ENCODE data around the gene IRGC.
A peak's percentile ranks its signal among the peaks of the same experiment; 100 is the strongest.

IRGC gene

DNA sequence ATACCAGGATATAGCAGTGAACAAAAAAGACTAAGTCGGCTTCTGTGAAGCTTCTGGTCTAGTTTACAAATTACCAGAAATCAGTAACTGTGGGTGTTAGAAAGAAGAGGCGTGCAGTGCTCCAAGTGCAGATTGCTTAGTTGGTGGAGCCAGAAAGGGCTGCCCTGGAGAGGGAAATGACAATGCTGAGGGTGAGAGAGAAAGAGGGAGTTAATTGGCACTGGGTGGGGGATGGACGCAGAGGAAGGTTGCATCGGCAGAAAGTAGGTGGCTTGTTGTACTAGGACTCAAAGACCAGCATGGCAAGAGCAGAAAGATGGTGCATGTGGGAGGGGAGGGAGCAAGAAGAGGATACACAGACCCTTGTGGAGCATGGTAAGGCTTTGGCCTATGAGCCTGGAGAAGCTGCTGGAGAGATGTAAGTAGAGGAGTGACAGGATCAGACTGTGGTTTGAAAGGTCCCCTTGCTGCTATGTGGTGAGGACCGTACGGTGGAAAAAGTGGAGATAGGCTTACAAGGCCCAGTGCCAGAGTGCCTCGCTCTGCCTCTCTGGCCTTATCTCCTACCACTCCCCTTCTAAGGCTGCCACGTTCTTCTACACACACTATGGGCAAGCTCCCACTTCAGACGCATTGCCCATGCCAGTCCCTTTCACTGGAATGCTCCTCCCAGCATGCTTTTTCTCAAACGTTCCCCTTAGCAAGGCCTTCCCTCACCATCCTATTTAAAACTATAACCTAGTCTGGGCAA is 25.4 kb downstream of the IRGC start:
- no peak overlapping the region for H3K4me3 ChIP-seq
- H3K9me3 ChIP-seq, result no peaks in the 10 kb centered on the region
- no peak for DNase-seq (ENCODE audit: low spot score in 2 of 2)
- no peaks in the 10 kb centered on the region for H3K27me3 ChIP-seq (ENCODE audit: low read depth)
- in situ Hi-C loops (cut with MboI; ENCODE audit: low sequenced_read_pairs), result no loop called here
- peaks cover 88% of the 10 kb centered on the region for H3K36me3 ChIP-seq (replicated peaks)
- no peaks in the 10 kb centered on the region for H3K4me1 ChIP-seq

GRCh38 chr19:43743059-43743458 is 27.2 kb downstream of the IRGC start:
- Histone ChIP-seq H3K36me3 (replicated peaks) (peaks cover 78% of the 10 kb centered on the region), H3K9me3 (no peaks in the 10 kb centered on the region), H3K4me1 (no peaks in the 10 kb centered on the region), H3K27me3 (ENCODE audit: low read depth) (no peaks in the 10 kb centered on the region), H3K4me3 (no peak overlapping the region)
- in situ Hi-C loops (cut with MboI; ENCODE audit: low sequenced_read_pairs), result no loop called here
- DNase-seq (ENCODE audit: low spot score in 2 of 2), result no peak

GRCh38 chr19:43747557-43748204 is 31.8 kb downstream of the IRGC start:
- Histone ChIP-seq H3K4me1 (no peaks in the 10 kb centered on the region), H3K27me3 (ENCODE audit: low read depth) (no peaks in the 10 kb centered on the region), H3K36me3 (replicated peaks) (peaks cover 59% of the 10 kb centered on the region), H3K4me3 (no peak overlapping the region), H3K9me3 (no peaks in the 10 kb centered on the region)
- in situ Hi-C loops (cut with MboI; ENCODE audit: low sequenced_read_pairs), result no loop called here
- no peak for DNase-seq (ENCODE audit: low spot score in 2 of 2)

- no peaks in the 10 kb centered on the region for H3K9me3 ChIP-seq
- H3K36me3 ChIP-seq (replicated peaks), result peaks cover 54% of the 10 kb centered on the region
- H3K27me3 ChIP-seq (ENCODE audit: low read depth), result no peaks in the 10 kb centered on the region
- H3K4me3 ChIP-seq, result no peak overlapping the region
- no peaks in the 10 kb centered on the region for H3K4me1 ChIP-seq
- in situ Hi-C loops (cut with MboI; ENCODE audit: low sequenced_read_pairs), result no loop called here
- no peak for DNase-seq (ENCODE audit: low spot score in 2 of 2)
These were observed 32.3 kb downstream of the IRGC start for GRCh38 chr19:43748205-43748594.

DNA sequence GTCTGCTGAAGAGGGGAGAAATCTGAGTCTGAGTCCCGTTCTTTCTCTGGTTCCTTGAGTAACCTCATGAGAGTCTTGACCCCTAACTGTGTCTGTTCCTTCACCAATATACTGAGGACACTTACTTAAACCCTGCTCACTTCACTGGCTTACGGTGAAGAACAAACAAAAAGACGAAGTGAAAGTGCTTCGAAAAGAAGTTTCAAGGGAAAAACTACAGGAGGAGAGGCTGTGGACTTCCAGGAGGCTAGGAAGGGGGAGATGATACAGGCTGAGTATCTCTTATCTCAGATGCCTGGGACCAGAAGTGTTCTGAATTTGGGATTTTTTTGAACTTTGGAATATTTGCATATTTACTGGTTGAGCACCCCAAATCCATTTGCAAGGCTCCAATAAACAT is 32.8 kb downstream of the IRGC start:
- Histone ChIP-seq H3K36me3 (replicated peaks) (peaks cover 50% of the 10 kb centered on the region), H3K4me1 (no peaks in the 10 kb centered on the region), H3K9me3 (no peaks in the 10 kb centered on the region), H3K4me3 (no peak overlapping the region), H3K27me3 (ENCODE audit: low read depth) (no peaks in the 10 kb centered on the region)
- in situ Hi-C loops (cut with MboI; ENCODE audit: low sequenced_read_pairs), result no loop called here
- no peak for DNase-seq (ENCODE audit: low spot score in 2 of 2)

GRCh38 chr19:43749152-43749551 is 33.3 kb downstream of the IRGC start:
- Histone ChIP-seq H3K27me3 (ENCODE audit: low read depth) (no peaks in the 10 kb centered on the region), H3K4me3 (no peak overlapping the region), H3K36me3 (replicated peaks) (peaks cover 45% of the 10 kb centered on the region), H3K4me1 (no peaks in the 10 kb centered on the region), H3K9me3 (no peaks in the 10 kb centered on the region)
- in situ Hi-C loops (cut with MboI; ENCODE audit: low sequenced_read_pairs), result no loop called here
- DNase-seq (ENCODE audit: low spot score in 2 of 2), result no peak

DNA sequence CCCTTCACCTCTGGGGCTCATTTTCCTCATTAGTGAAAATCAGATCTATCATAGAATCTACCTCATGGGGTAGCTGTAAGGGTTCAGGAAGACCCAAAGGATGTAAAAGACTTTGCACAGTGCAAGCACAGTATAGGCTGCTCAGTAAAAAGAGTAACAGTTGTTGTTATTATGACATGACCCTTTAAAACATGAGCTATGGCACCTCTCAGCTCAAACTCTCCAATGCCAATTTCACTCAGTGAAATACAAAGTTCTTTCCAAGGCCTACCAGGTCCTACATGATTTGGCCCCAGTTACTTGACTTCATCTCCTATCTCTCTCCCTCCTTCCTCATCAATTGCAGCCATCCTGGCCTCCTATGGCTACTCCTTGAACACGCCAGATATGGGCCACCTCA is 34.0 kb downstream of the IRGC start:
- in situ Hi-C loops (cut with MboI; ENCODE audit: low sequenced_read_pairs), result no loop called here
- Histone ChIP-seq H3K9me3 (no peaks in the 10 kb centered on the region), H3K36me3 (replicated peaks) (peaks cover 38% of the 10 kb centered on the region), H3K27me3 (ENCODE audit: low read depth) (no peaks in the 10 kb centered on the region), H3K4me3 (no peak overlapping the region), H3K4me1 (no peaks in the 10 kb centered on the region)
- no peak for DNase-seq (ENCODE audit: low spot score in 2 of 2)

- peaks cover 37% of the 10 kb centered on the region for H3K36me3 ChIP-seq (replicated peaks)
- in situ Hi-C loops (cut with MboI; ENCODE audit: low sequenced_read_pairs), result no loop called here
- DNase-seq (ENCODE audit: low spot score in 2 of 2), result no peak
- H3K9me3 ChIP-seq, result no peaks in the 10 kb centered on the region
- no peaks in the 10 kb centered on the region for H3K27me3 ChIP-seq (ENCODE audit: low read depth)
- H3K4me3 ChIP-seq, result no peak overlapping the region
- H3K4me1 ChIP-seq, result peaks cover 8% of the 10 kb centered on the region
These were observed 35.8 kb downstream of the IRGC start for GRCh38 chr19:43751466-43752220.

DNA sequence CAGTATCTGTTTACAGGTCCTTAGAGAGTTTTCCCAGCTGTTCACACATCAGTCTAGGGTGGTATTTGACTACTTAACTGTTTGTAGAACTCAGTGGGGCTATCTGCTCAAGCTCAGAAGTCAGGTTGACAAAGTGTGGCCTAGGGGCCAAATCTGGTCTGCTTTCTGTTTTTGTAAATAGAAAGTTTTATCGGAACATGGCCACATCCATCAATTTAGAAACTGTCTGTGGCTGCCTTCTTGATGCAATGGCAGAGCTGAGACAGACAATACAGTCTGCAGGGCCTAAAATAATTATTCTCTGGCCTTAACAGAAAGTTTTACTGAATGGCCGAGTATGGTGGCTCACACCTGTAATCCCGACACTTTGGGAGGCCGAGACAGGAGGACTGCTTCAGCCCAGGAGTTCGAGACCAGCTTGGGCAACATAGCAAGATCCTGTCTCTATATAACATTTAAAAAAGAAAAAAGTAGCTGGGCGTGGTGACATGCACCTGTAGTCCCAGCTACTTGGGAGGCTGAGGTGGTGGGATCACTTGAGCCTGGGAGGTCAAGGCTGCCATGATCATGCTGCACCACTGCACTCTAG is 36.5 kb downstream of the IRGC start:
- peaks cover 35% of the 10 kb centered on the region for H3K36me3 ChIP-seq (replicated peaks)
- H3K27me3 ChIP-seq (ENCODE audit: low read depth), result no peaks in the 10 kb centered on the region
- in situ Hi-C loops (cut with MboI; ENCODE audit: low sequenced_read_pairs), result no loop called here
- H3K4me1 ChIP-seq, result peaks cover 8% of the 10 kb centered on the region
- H3K9me3 ChIP-seq, result no peaks in the 10 kb centered on the region
- H3K4me3 ChIP-seq, result no peak overlapping the region
- DNase-seq (ENCODE audit: low spot score in 2 of 2), result no peak

DNA sequence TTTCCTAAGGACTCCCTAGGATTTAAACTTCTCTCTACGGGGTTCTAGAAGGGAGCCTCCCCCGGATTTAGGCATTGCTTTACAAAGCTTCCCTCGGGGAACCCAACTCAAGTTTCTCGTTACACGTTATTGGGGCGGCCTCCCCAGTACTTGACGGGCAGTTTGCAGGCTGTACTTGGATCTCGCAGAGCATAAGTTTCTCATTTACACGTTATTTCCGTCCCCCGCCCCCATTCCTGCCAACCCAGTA is 38.3 kb downstream of the IRGC start:
- no peak for DNase-seq (ENCODE audit: low spot score in 2 of 2)
- no peaks in the 10 kb centered on the region for H3K9me3 ChIP-seq
- no peaks in the 10 kb centered on the region for H3K27me3 ChIP-seq (ENCODE audit: low read depth)
- peaks cover 31% of the 10 kb centered on the region for H3K36me3 ChIP-seq (replicated peaks)
- H3K4me3 ChIP-seq, result peak overlapping the region; percentile 94
- H3K4me1 ChIP-seq, result peaks cover 8% of the 10 kb centered on the region
- in situ Hi-C loops (cut with MboI; ENCODE audit: low sequenced_read_pairs), result no loop called here

DNA sequence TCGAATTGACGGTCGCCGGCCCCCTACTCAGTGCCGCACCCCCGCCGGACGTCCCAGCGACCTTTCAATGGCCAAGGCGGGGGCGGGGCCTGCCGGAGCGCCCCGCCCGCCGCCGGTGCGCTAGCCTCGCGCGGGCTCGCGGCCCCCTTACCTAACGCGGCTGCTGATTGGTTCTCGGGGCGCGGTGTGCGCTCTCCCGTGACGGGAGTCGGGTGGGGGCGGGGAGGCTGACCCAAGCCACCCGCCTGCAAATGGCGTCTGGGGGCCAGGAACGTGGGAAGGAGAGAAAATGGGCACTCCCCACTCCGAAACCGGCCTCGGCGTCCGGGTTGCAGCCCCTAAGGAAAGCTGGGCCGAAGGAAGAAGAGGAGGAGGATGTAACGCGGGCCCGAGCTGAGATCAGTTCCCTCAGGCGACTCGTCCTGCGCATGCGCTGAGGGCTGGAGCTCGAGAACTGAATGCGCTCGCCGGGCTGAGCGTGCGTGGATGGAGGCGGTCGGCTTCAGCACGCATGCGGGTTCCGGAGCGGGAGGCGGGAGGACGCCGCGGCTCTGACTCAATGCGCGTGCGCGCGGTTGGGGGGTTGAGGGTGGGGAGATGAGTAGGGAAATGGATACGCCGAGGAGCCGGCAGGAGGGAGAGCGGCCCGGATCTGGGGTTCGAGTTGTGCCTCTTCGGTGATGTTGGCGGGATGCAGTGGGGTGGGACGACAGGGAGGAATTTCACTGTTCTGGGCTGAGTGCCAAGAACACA is 38.8 kb downstream of the IRGC start, which contains the start of gene SMG9:
Gene SMG9, minus strand, starts transcription at position 460 of the 753 bp plus-strand sequence. CDS start 4,221 bp downstream, outside the sequence.
- Histone ChIP-seq H3K4me3 (peak within 1 kb of the TSS; percentile 94), H3K27me3 (ENCODE audit: low read depth) (no peaks in the 10 kb centered on the region), H3K4me1 (peaks cover 8% of the 10 kb centered on the region), H3K9me3 (no peaks in the 10 kb centered on the region), H3K36me3 (replicated peaks) (peaks cover 31% of the 10 kb centered on the region)
- peak; percentile 91 to 98 for DNase-seq (ENCODE audit: low spot score in 2 of 2)
- in situ Hi-C loops (cut with MboI; ENCODE audit: low sequenced_read_pairs), result no loop called here

DNA sequence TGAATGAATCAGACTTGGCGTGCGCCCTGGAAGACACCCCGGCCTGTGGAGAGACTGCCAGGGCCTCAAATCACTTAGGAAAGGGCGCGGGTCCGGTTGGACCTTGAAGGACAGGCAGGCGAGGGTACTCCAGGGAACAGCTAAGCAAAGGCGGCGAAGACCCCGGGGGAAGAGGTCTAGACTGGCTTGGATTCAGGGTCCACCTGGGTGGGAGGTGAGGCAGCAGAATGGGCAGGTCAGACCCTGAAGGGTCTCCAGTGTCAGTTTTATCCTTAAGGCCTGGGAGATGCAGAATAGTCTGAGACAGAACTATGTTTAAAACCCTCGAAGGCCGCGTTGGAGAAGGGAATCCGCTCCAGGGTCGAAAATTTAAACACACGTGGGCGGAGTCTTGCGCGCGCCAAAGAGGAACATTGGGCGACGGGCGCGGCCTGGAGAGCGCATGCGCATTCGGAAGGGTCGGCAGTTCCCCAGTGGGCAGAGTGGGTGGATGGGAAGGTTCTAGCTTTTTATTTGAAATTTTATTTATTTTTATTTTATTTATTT is 39.5 kb downstream of the IRGC start:
- DNase-seq (ENCODE audit: low spot score in 2 of 2), result peak; percentile 60 to 89
- H3K4me1 ChIP-seq, result peaks cover 8% of the 10 kb centered on the region
- no peaks in the 10 kb centered on the region for H3K9me3 ChIP-seq
- H3K4me3 ChIP-seq, result peak overlapping the region; percentile 94
- no peaks in the 10 kb centered on the region for H3K27me3 ChIP-seq (ENCODE audit: low read depth)
- in situ Hi-C loops (cut with MboI; ENCODE audit: low sequenced_read_pairs), result no loop called here
- peaks cover 25% of the 10 kb centered on the region for H3K36me3 ChIP-seq (replicated peaks)

GRCh38 chr19:43759515-43759914 is 43.6 kb downstream of the IRGC start:
- Histone ChIP-seq H3K9me3 (no peaks in the 10 kb centered on the region), H3K4me3 (no peak overlapping the region), H3K36me3 (replicated peaks) (peaks cover 8% of the 10 kb centered on the region), H3K27me3 (ENCODE audit: low read depth) (no peaks in the 10 kb centered on the region), H3K4me1 (peaks cover 8% of the 10 kb centered on the region)
- in situ Hi-C loops (cut with MboI; ENCODE audit: low sequenced_read_pairs), result no loop called here
- peak in 1 of 2 experiments; percentile 54 for DNase-seq (ENCODE audit: low spot score in 2 of 2)
